Neuronal stem cell (in vitro differentiated cells): ENCODE data around the gene KEAP1.

Source experiments
- DNase-seq: peaks from one replicate; pipeline ENCODE4 v3.0.0-alpha.2; 2013; ENCODE audit warnings: low spot score
- H2AFZ ChIP-seq: one replicate; pipeline ENCODE4 v1.6.1; 2013; ENCODE audit warnings: mild to moderate bottlenecking, low read length, inconsistent platforms
- H2AK5ac ChIP-seq: 2 replicates; pipeline ENCODE4 v1.6.1; 2013; ENCODE audit warnings: low read depth, mild to moderate bottlenecking, inconsistent platforms, low read length, moderate library complexity, mixed read lengths
- H2BK120ac ChIP-seq: 2 replicates; pipeline ENCODE4 v1.6.1; 2013; ENCODE audit warnings: low read depth, mild to moderate bottlenecking, inconsistent platforms, low read length, moderate library complexity, mixed read lengths
- H2BK12ac ChIP-seq: one replicate; pipeline ENCODE4 v1.6.1; 2013; ENCODE audit warnings: low read length, inconsistent platforms
- H2BK15ac ChIP-seq: 2 replicates; pipeline ENCODE4 v1.6.1; 2013; ENCODE audit warnings: mild to moderate bottlenecking, low read length, inconsistent platforms, mixed read lengths
- H2BK5ac ChIP-seq: one replicate; pipeline ENCODE4 v1.6.1; 2013; ENCODE audit warnings: inconsistent platforms, mild to moderate bottlenecking, low read length, moderate library complexity
- H3K14ac ChIP-seq: one replicate; pipeline ENCODE4 v1.6.1; 2013; ENCODE audit warnings: low read length, inconsistent platforms
- H3K18ac ChIP-seq: 2 replicates; pipeline ENCODE4 v1.6.1; 2013; ENCODE audit warnings: low read length, inconsistent platforms
- H3K23ac ChIP-seq: 2 replicates; pipeline ENCODE4 v1.6.1; 2013; ENCODE audit warnings: low read depth, mild to moderate bottlenecking, mixed read lengths, low read length, inconsistent platforms; ENCODE audit not compliant: poor library complexity
- H3K27ac ChIP-seq: replicated peaks from 3 replicates; pipeline ENCODE4 v1.5.1; 2013; ENCODE audit warnings: low read length, inconsistent platforms
- H3K27me3 ChIP-seq, 3 experiments: 2 replicates each; pipeline ENCODE4 v1.6.1; 2013; ENCODE audit warnings: low read length in 3 of 3, mild to moderate bottlenecking in 2 of 3, inconsistent platforms in 1 of 3, low read depth in 1 of 3, mixed read lengths in 1 of 3, moderate library complexity in 1 of 3; ENCODE audit not compliant: control insufficient read depth in 3 of 3, insufficient read depth in 3 of 3
- H3K36me3 ChIP-seq, 2 donors: replicated peaks in 1 of 2; 2 replicates each; pipeline ENCODE4 v1.6.1; 2013; ENCODE audit warnings: low read length in 2 of 2; ENCODE audit not compliant: control insufficient read depth in 2 of 2, insufficient read depth in 2 of 2
- H3K4ac ChIP-seq: 2 replicates; pipeline ENCODE4 v1.6.1; 2013; ENCODE audit warnings: inconsistent platforms, mild to moderate bottlenecking, low read length, moderate library complexity
- H3K4me1 ChIP-seq, 2 donors: 1 replicate in 1 of 2; 2 replicates in 1 of 2; pipeline ENCODE4 v1.6.1; 2013; ENCODE audit warnings: low read length in 2 of 2, low read depth in 1 of 2; ENCODE audit not compliant: control insufficient read depth in 2 of 2, insufficient read depth in 1 of 2
- H3K4me2 ChIP-seq: one replicate; pipeline ENCODE4 v1.6.1; 2013; ENCODE audit warnings: mild to moderate bottlenecking, low read length, inconsistent platforms; ENCODE audit not compliant: insufficient read depth, poor library complexity, severe bottlenecking
- H3K4me3 ChIP-seq, 2 donors: 2 replicates each; pipeline ENCODE4 v1.5.1; 2013; ENCODE audit warnings: low read length in 2 of 2, mild to moderate bottlenecking in 2 of 2, inconsistent platforms in 1 of 2, moderate library complexity in 1 of 2
- H3K79me1 ChIP-seq: one replicate; pipeline ENCODE4 v1.6.1; 2013; ENCODE audit warnings: low read depth, mild to moderate bottlenecking, inconsistent platforms, low read length, moderate library complexity
- H3K9ac ChIP-seq: one replicate; pipeline ENCODE4 v1.6.1; 2013; ENCODE audit warnings: mild to moderate bottlenecking, low read depth, low read length, inconsistent platforms; ENCODE audit not compliant: poor library complexity
- H3K9me3 ChIP-seq, 2 donors: replicated peaks in 1 of 2; 2 replicates each; pipeline versions ENCODE3 to v1.6.1; 2013; ENCODE audit warnings: low read length in 2 of 2, mild to moderate bottlenecking in 2 of 2, inconsistent platforms in 1 of 2, low read depth in 1 of 2, mixed read lengths in 1 of 2, moderate library complexity in 1 of 2; ENCODE audit not compliant: control insufficient read depth in 2 of 2, insufficient read depth in 1 of 2
- H4K8ac ChIP-seq: one replicate; pipeline ENCODE4 v1.6.1; 2013; ENCODE audit warnings: low read depth, mild to moderate bottlenecking, inconsistent platforms, low read length, moderate library complexity
- H4K91ac ChIP-seq: one replicate; pipeline ENCODE4 v1.6.1; 2013; ENCODE audit warnings: low read length, low read depth, mild to moderate bottlenecking, inconsistent platforms; ENCODE audit not compliant: poor library complexity
- WGBS, 2 donors: extraction: QIAGEN DNeasy Blood & Tissue Kit; methylation state at CpG; one replicate each; pipeline ENCODE4 v1.1.7; 2013; ENCODE audit warnings: missing lambda C conversion rate in 2 of 2, mixed read lengths in 1 of 2; ENCODE audit not compliant: insufficient read length in 2 of 2, insufficient replicate concordance in 1 of 2; ENCODE audit errors: extremely low coverage in 2 of 2; 5-methylcytosine and 5-hydroxymethylcytosine counted together

KEAP1 gene

DNA sequence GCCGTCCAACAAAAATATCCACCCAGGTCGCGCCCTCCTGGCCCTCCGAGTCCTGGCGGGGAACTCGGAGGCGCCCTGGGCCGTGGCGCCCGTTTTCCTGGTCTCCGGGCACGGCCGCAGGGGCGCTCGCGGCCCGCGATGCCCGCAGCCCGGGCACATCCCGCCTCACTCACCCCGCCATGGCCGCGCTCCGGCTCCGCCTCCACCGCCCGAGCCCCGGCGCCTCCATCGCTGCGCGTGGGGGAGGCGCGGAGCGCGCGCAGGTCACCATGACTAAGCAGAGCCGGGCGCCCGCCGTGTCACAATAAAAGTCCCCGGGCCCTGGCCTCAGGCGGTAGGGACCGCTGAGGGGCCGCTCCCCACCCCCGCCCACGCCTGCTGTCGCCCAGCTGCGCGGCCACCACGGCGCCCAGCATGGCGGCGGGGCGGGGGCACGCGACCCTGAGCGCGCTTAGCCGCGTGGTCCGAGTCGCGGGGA, 593 bp downstream of the KEAP1 start:
- peaks cover 10 to 25% of the 10 kb centered on the region in 2 donors for H3K36me3 ChIP-seq
- peak overlapping the region; percentile 88 for H3K4me2 ChIP-seq
- no peaks in the 10 kb centered on the region for H3K9me3 ChIP-seq
- H3K23ac ChIP-seq: peak overlapping the region; percentile 50
- H4K91ac ChIP-seq: no peak overlapping the region
- H3K9ac ChIP-seq: peak overlapping the region; percentile 94
- peak overlapping the region; percentile 98 for H3K4ac ChIP-seq
- peak overlapping the region; percentile 72 to 90 for H3K4me3 ChIP-seq
- H2BK15ac ChIP-seq: peak overlapping the region; percentile 97
- H2BK120ac ChIP-seq: peak overlapping the region; percentile 96
- H3K18ac ChIP-seq: peak overlapping the region; percentile 99
- peak overlapping the region; percentile 97 for H2BK5ac ChIP-seq
- WGBS, 2 donors: no CpG with 5 or more reads among the region's 65 CpGs
- peak overlapping the region; percentile 80 for H2BK12ac ChIP-seq
- peak overlapping the region; percentile 99 for H2AK5ac ChIP-seq
- peaks cover 14% of the 10 kb centered on the region for H3K79me1 ChIP-seq
- peak overlapping the region; percentile 73 for H3K27ac ChIP-seq
- H2AFZ ChIP-seq: peak overlapping the region; percentile 98
- peaks cover 5% of the 10 kb centered on the region in 2 donors for H3K4me1 ChIP-seq
- peak overlapping the region; percentile 82 for H4K8ac ChIP-seq
- H3K27me3 ChIP-seq: no peaks in the 10 kb centered on the region
- peak; percentile 85 for DNase-seq
- peak overlapping the region; percentile 91 for H3K14ac ChIP-seq

DNA sequence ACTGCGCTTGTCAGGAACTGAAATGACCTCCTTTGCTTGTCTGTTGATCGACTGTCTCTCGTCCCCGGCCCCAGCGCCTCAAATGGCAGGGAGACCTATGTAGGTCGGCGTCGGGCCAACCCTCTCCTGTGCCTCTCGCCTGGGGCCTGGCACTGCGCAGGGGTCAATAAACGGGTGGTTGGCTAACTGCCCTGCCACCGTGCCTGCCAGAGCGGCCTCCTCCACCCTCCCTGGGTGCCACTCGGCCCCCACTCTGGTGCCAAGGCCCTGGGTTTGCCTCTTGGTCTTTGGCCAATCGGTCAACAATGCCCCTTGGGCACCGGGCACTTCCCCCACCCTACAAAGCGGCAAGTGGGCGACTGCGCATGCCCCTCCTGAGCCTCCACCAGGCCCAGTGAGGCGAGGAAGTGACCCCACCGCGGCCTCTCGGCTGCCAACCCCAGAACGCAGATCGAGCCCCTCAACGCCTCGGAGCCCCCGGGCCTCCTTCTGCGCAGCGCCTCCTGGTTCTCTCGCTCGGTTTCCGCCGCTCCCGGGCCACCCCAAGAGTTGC, 1.1 kb downstream of the KEAP1 start:
- Histone ChIP-seq H3K4me3 (peak overlapping the region; percentile 72 to 90), H2BK5ac (peak overlapping the region; percentile 97), H2AK5ac (peak overlapping the region; percentile 99), H3K9me3 (no peaks in the 10 kb centered on the region), H3K4me1 (peaks cover 5% of the 10 kb centered on the region in 2 donors), H3K9ac (peak overlapping the region; percentile 94), H3K4me2 (peak overlapping the region; percentile 88), H3K4ac (peak overlapping the region; percentile 98), H3K79me1 (peaks cover 14% of the 10 kb centered on the region), H3K18ac (peak overlapping the region; percentile 97), H3K27ac (peak overlapping the region; percentile 73), H3K14ac (peak overlapping the region; percentile 91), H3K27me3 (no peaks in the 10 kb centered on the region), H4K91ac (peak overlapping the region; percentile 53), H2BK15ac (peak overlapping the region; percentile 97), H2BK120ac (peak overlapping the region; percentile 78), H2AFZ (peak overlapping the region; percentile 98), H3K36me3 (peaks cover 13 to 30% of the 10 kb centered on the region in 2 donors), H3K23ac (peak overlapping the region; percentile 50), H2BK12ac (peak overlapping the region; percentile 80), H4K8ac (no peak overlapping the region)
- no CpG with 5 or more reads among the region's 35 CpGs for WGBS, 2 donors
- no peak for DNase-seq

DNA sequence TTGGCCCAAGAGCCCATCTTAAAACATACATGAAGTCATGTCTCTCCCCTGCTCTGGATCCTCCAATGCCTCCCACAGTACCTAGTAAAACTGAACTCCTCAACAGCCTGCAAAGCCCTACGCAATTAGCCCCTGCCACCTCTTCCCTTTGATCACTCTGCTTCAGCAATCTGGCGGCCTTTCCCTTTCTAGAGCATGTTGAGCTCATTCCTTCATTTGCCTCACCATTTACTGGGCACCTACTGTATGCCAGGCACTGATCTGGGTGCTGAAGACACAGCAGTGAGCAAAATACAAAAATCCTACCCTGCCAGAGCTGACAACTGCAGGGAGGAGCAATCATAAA, 2.9 kb downstream of the KEAP1 start:
- Histone ChIP-seq H3K9ac (no peak overlapping the region), H3K79me1 (peaks cover 14% of the 10 kb centered on the region), H2BK15ac (no peak overlapping the region), H3K4me2 (no peak overlapping the region), H3K4me1 (peaks cover 5% of the 10 kb centered on the region in 2 donors), H2BK5ac (no peak overlapping the region), H4K91ac (no peak overlapping the region), H2AK5ac (no peak overlapping the region), H3K9me3 (no peaks in the 10 kb centered on the region), H2BK12ac (no peak overlapping the region), H3K27me3 (no peaks in the 10 kb centered on the region), H2BK120ac (no peak overlapping the region), H4K8ac (no peak overlapping the region), H3K4me3 (no peak overlapping the region), H3K14ac (no peak overlapping the region), H3K27ac (no peak overlapping the region), H3K4ac (no peak overlapping the region), H3K18ac (no peak overlapping the region), H2AFZ (no peak overlapping the region), H3K36me3 (peaks cover 13 to 47% of the 10 kb centered on the region in 2 donors), H3K23ac (no peak overlapping the region)
- DNase-seq: no peak
- WGBS, 2 donors: no CpG with 5 or more reads among the region's 2 CpGs

DNA sequence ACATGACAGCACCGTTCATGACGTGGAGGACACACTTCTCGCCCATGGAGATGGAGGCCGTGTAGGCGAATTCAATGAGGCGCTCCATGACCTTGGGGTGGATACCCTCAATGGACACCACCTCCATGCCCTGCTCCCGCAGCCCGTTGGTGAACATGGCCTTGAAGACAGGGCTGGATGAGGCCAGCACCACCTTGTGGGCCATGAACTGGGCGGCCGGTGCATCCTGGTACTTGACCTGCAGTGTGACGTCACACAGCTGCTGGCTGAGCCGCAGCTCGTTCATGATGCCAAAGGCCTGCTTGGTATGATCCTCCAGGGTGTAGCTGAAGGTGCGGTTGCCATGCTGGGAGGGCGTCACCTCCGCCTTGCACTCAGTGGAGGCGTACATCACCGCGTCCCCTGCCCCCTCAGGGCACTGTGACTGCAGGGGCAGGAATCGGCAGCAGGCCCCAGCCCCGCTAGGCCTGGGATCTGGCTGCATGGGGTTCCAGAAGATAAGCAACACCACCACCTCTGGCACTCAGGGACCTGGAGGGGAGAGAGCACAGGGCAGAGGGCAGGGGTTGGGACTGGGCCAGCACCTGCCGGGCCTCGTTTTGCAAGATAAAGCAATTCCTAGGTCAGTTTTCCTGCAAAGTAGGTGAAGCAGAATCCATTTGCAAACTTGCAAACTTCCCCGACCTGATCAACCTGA, 3.5 kb downstream of the KEAP1 start:
- Histone ChIP-seq H4K8ac (no peak overlapping the region), H3K4me1 (peaks cover 5% of the 10 kb centered on the region in 2 donors), H3K4me2 (no peak overlapping the region), H2BK12ac (no peak overlapping the region), H3K27me3 (no peaks in the 10 kb centered on the region), H3K27ac (no peak overlapping the region), H3K4ac (no peak overlapping the region), H3K79me1 (peaks cover 14% of the 10 kb centered on the region), H3K18ac (no peak overlapping the region), H3K4me3 (peak overlapping the region in 1 of 2 donors; percentile 8), H2AFZ (no peak overlapping the region), H3K36me3 (peaks cover 13 to 52% of the 10 kb centered on the region in 2 donors), H3K9me3 (no peaks in the 10 kb centered on the region), H2BK120ac (no peak overlapping the region), H2AK5ac (no peak overlapping the region), H4K91ac (no peak overlapping the region), H3K14ac (no peak overlapping the region), H2BK5ac (peak overlapping the region; percentile 26), H3K23ac (no peak overlapping the region), H3K9ac (peak overlapping the region; percentile 24), H2BK15ac (no peak overlapping the region)
- no CpG with 5 or more reads among the region's 24 CpGs for WGBS, 2 donors
- no peak for DNase-seq
